CD1c-positive myeloid dendritic cell (primary cell): ENCODE data around the gene LZIC.
"Not testable (repeated sequence)": the region's sequence is repeated elsewhere in the genome, so short reads cannot be mapped to it uniquely, and the experiment has no call there.

Source experiments
- DNase-seq: peaks from one replicate; pipeline ENCODE4 v3.0.0-alpha.2; 2016; ENCODE audit errors: extremely low spot score

The LZIC gene

GRCh38 chr1:9942939-9943788, at the start of gene LZIC, which contains the start of gene NMNAT1:
Gene LZIC, minus strand, starts transcription at chr1:9943391. Its CDS starts 6,772 bp downstream, at chr1:9936619.
Gene NMNAT1, plus strand, starts transcription at chr1:9943475. Its CDS starts 28,599 bp downstream, at chr1:9972074.
- peak; percentile 95 for DNase-seq

GRCh38 chr1:9992910-9993309, 49.7 kb upstream of the LZIC start:
- peak; percentile 14 for DNase-seq

- DNase-seq = peak; percentile 39
Observed at GRCh38 chr1:9990944-9991343, 47.8 kb upstream of the LZIC start.

GRCh38 chr1:9989773-9990172, 46.6 kb upstream of the LZIC start:
- DNase-seq = no peak

GRCh38 chr1:9985001-9985400, 41.8 kb upstream of the LZIC start:
- no peak for DNase-seq

- DNase-seq = no peak
Observed at GRCh38 chr1:9984253-9984652, 41.1 kb upstream of the LZIC start.

GRCh38 chr1:9960706-9961562, 17.7 kb upstream of the LZIC start:
- DNase-seq = no peak

GRCh38 chr1:9960011-9960410, 16.8 kb upstream of the LZIC start:
- no peak for DNase-seq

- no peak for DNase-seq
Observed at GRCh38 chr1:9957726-9958125, 14.5 kb upstream of the LZIC start.

- no peak for DNase-seq
Observed at GRCh38 chr1:9946315-9946714, 3.1 kb upstream of the LZIC start.

- DNase-seq = peak; percentile 55
Observed at GRCh38 chr1:9942399-9942938, 722 bp downstream of the LZIC start.

- DNase-seq = no peak
Observed at GRCh38 chr1:9929431-9930385, 13.5 kb downstream of the LZIC start.

- no peak for DNase-seq
Observed at GRCh38 chr1:9927259-9927658, 15.9 kb downstream of the LZIC start.

- no peak for DNase-seq
Observed at GRCh38 chr1:9922342-9922741, 20.8 kb downstream of the LZIC start.

GRCh38 chr1:9920606-9921005, 22.6 kb downstream of the LZIC start:
- no peak for DNase-seq

GRCh38 chr1:9917901-9918300, 25.3 kb downstream of the LZIC start:
- no peak for DNase-seq

- not testable (repeated sequence) for DNase-seq
Observed at GRCh38 chr1:9917495-9917894, 25.7 kb downstream of the LZIC start.

- DNase-seq = no peak
Observed at GRCh38 chr1:9916452-9916851, 26.7 kb downstream of the LZIC start.

GRCh38 chr1:9914610-9914937, 28.6 kb downstream of the LZIC start:
- DNase-seq = no peak

GRCh38 chr1:9912264-9912936, 30.8 kb downstream of the LZIC start:
- DNase-seq = peak; percentile 33
